PC-9 (cell line): ENCODE results near the gene SRGAP3. TPM values are rescaled to one million over a fixed set of nuclear protein-coding genes. Genes with fewer than 3 reads are reported as not detected.

Experiments
- BruUV-seq: library from RNA; stranded (reverse); fragments of 400-500 nt; replicated peaks from 2 replicates; lab custom pipeline; 2021; lab: Mats Ljungman, UMichigan
- CTCF ChIA-PET: fragments of 300-600 bp; sonication (Branson Sonifier 250); formaldehyde crosslinking; loops from one replicate; lab custom pipeline; 2022; ENCODE audit warnings: antibody characterized with exemption; lab: Charles Lee
- POLR2A ChIA-PET: fragments of 300-600 bp; sonication (Branson Sonifier 250); formaldehyde crosslinking; loops from one replicate; lab custom pipeline; 2022; ENCODE audit warnings: antibody characterized with exemption; ENCODE audit not compliant: unreplicated experiment; lab: Charles Lee
- DNase-seq, 2 experiments: peaks; one replicate each; pipeline versions ENCODE4 v3.0.0 to v3.0.0-alpha.2; 2015 to 2022; ENCODE audit warnings: mixed read lengths in 1 of 2
- H2AFZ ChIP-seq: fragments of 200-600 bp; sonication (generic); 2 replicates; pipeline ENCODE4 v1.8.1; 2017; ENCODE audit warnings: antibody characterized with exemption
- H3F3A ChIP-seq: fragments of 200-600 bp; sonication (generic); 2 replicates; pipeline ENCODE4 v1.8.1; 2017; ENCODE audit warnings: antibody characterized with exemption, mild to moderate bottlenecking, low read depth; ENCODE audit not compliant: insufficient read depth
- H3K27ac ChIP-seq: fragments of 200-600 bp; sonication (generic); 2 replicates; pipeline ENCODE4 v1.6.1; 2016; ENCODE audit warnings: mixed run types
- H3K27me3 ChIP-seq: fragments of 200-600 bp; sonication (generic); 2 replicates; pipeline ENCODE4 v1.6.1; 2016; ENCODE audit warnings: low read depth, mixed run types; ENCODE audit not compliant: insufficient read depth
- H3K36me3 ChIP-seq: fragments of 200-600 bp; sonication (generic); 2 replicates; pipeline ENCODE4 v1.6.1; 2016; ENCODE audit warnings: low read depth, mixed run types
- H3K4me1 ChIP-seq: fragments of 200-600 bp; sonication (generic); replicated peaks from 2 replicates; pipeline ENCODE4 v1.6.1; 2016; ENCODE audit warnings: mixed run types; ENCODE audit not compliant: insufficient read depth
- H3K4me2 ChIP-seq: fragments of 200-600 bp; sonication (generic); 2 replicates; pipeline ENCODE4 v1.6.1; 2017; ENCODE audit warnings: mixed run types
- H3K4me3 ChIP-seq: fragments of 200-600 bp; sonication (generic); 2 replicates; pipeline ENCODE4 v1.6.1; 2016; ENCODE audit warnings: mixed run types
- H3K79me2 ChIP-seq: fragments of 200-600 bp; sonication (generic); 2 replicates; pipeline ENCODE4 v1.6.1; 2017; ENCODE audit warnings: low read depth, mixed run types
- H3K9me2 ChIP-seq: fragments of 200-600 bp; sonication (generic); 2 replicates; pipeline ENCODE4 v1.8.1; 2017; ENCODE audit warnings: mild to moderate bottlenecking; ENCODE audit not compliant: insufficient read depth
- H3K9me3 ChIP-seq: fragments of 200-600 bp; sonication (generic); 2 replicates; pipeline ENCODE4 v1.8.1; 2016; ENCODE audit warnings: low read depth; ENCODE audit not compliant: insufficient read depth
- H4K20me1 ChIP-seq: fragments of 200-600 bp; sonication (generic); 2 replicates; pipeline ENCODE4 v1.8.1; 2017; ENCODE audit not compliant: insufficient read depth
- CTCF ChIP-seq: fragments of 200-600 bp; sonication (generic); conservative IDR thresholded peaks from 2 replicates; pipeline ENCODE4 v1.6.1; 2017; ENCODE audit warnings: mixed run types, antibody characterized with exemption, mild to moderate bottlenecking, moderate library complexity
- EZH2 ChIP-seq: fragments of 200-600 bp; sonication (generic); IDR thresholded peaks from 2 replicates; pipeline ENCODE4 v1.8.0; 2017; ENCODE audit warnings: antibody characterized with exemption, low read depth
- intact Hi-C: fragments of 100-400 bp; cut with micrococcal nuclease; formaldehyde crosslinking; loops from one replicate; pipeline ENCODE4 v1.10.0; 2022; ENCODE audit not compliant: unreplicated experiment
- total RNA-seq: library from RNA; stranded (reverse); gene quantifications from 2 replicates; pipeline ENCODE4 v1.2.3, GENCODE V29; 2021

The SRGAP3 gene
- total RNA-seq, 1 experiment from 2014 or later: 17.5 TPM

- no peaks in the 10 kb centered on the region for H3K27me3 ChIP-seq
- H3F3A ChIP-seq: no peaks in the 10 kb centered on the region
- ChIA-PET CTCF (no interaction called here), POLR2A (no interaction called here)
- no peaks in the 10 kb centered on the region for H3K9me3 ChIP-seq
- H3K79me2 ChIP-seq: no peaks in the 10 kb centered on the region
- TF ChIP-seq EZH2 (no peak), CTCF (no peak)
- H3K9me2 ChIP-seq: no peaks in the 10 kb centered on the region
- no TSS peak for BruUV-seq
- DNase-seq: no peak
- H2AFZ ChIP-seq: no peak overlapping the region
- no peaks in the 10 kb centered on the region for H3K4me1 ChIP-seq
- intact Hi-C loops: no loop called here
- no peak overlapping the region for H3K4me2 ChIP-seq
- H3K27ac ChIP-seq: no peak overlapping the region
- H3K4me3 ChIP-seq: no peak overlapping the region
- H4K20me1 ChIP-seq: no peaks in the 10 kb centered on the region
- no peaks in the 10 kb centered on the region for H3K36me3 ChIP-seq
Measured at GRCh38 chr3:9117220-9117619, 132.2 kb downstream of the SRGAP3 start.

- intact Hi-C loops: no loop called here
- ChIA-PET CTCF (no interaction called here), POLR2A (interaction anchor here (0.6 kb wide), 1 partner anchor 628 kb away, joined by 3 read pairs; no protein-coding TSS in a partner anchor)
- Histone ChIP-seq H4K20me1 (no peaks in the 10 kb centered on the region), H3K79me2 (no peaks in the 10 kb centered on the region), H3K4me3 (no peak overlapping the region), H3K27ac (no peak overlapping the region), H3K4me1 (no peaks in the 10 kb centered on the region), H3K9me2 (no peaks in the 10 kb centered on the region), H3K36me3 (no peaks in the 10 kb centered on the region), H3K4me2 (no peak overlapping the region), H3K9me3 (no peaks in the 10 kb centered on the region), H2AFZ (no peak overlapping the region), H3K27me3 (no peaks in the 10 kb centered on the region), H3F3A (no peaks in the 10 kb centered on the region)
- BruUV-seq: no TSS peak
- no peak for DNase-seq
- TF ChIP-seq CTCF (no peak), EZH2 (no peak)
Measured at GRCh38 chr3:9116336-9116735, 133.1 kb downstream of the SRGAP3 start.

- intact Hi-C loops: no loop called here
- no peak overlapping the region for H3K4me2 ChIP-seq
- no peaks in the 10 kb centered on the region for H3F3A ChIP-seq
- no peak overlapping the region for H3K4me3 ChIP-seq
- H3K27me3 ChIP-seq: no peaks in the 10 kb centered on the region
- H3K4me1 ChIP-seq: no peaks in the 10 kb centered on the region
- TF ChIP-seq EZH2 (no peak), CTCF (no peak)
- no peaks in the 10 kb centered on the region for H3K9me2 ChIP-seq
- no peaks in the 10 kb centered on the region for H3K9me3 ChIP-seq
- H4K20me1 ChIP-seq: no peaks in the 10 kb centered on the region
- no TSS peak for BruUV-seq
- CTCF ChIA-PET: no interaction called here
- H3K79me2 ChIP-seq: no peaks in the 10 kb centered on the region
- POLR2A ChIA-PET: interaction anchor here (0.7 kb wide), 1 partner anchor 961 kb away, joined by 3 read pairs; no protein-coding TSS in a partner anchor
- no peak overlapping the region for H2AFZ ChIP-seq
- H3K27ac ChIP-seq: no peak overlapping the region
- no peaks in the 10 kb centered on the region for H3K36me3 ChIP-seq
- DNase-seq: no peak
Measured at GRCh38 chr3:9115336-9115735, 134.1 kb downstream of the SRGAP3 start.
